Measurements from ENCODE around the gene IL4.
"Not testable (repeated sequence)": the region's sequence is repeated elsewhere in the genome, so short reads cannot be mapped to it uniquely, and the experiment has no call there.

The IL4 gene

GRCh38 chr5:132673939-132674630 is at the start of gene IL4:
IL4 (plus strand) TSS chr5:132673989; CDS start chr5:132674051, 62 bp downstream.
- H3K27ac ChIP-seq (ENCODE audit: low read length) = no peak within 1 kb of the TSS
- no peaks in the 10 kb centered on the region; the same call in 1 of the 2 replicates for H3K4me1 ChIP-seq (ENCODE audit: insufficient read depth, low read length)
- no peaks in the 10 kb centered on the region for H3K27me3 ChIP-seq (ENCODE audit: insufficient read depth, low read length)
- no peaks in the 10 kb centered on the region for H3K9me3 ChIP-seq (ENCODE audit: insufficient read depth, low read depth, low read length)
- H3K4me3 ChIP-seq (ENCODE audit: low read length) = no peak within 1 kb of the TSS
- H3K36me3 ChIP-seq (ENCODE audit: insufficient read depth, low read depth, low read length) = no peaks in the 10 kb centered on the region
- H3K9ac ChIP-seq (ENCODE audit: low read depth, low read length) = no peak within 1 kb of the TSS

- H3K36me3 ChIP-seq (ENCODE audit: insufficient read depth, low read depth, low read length) = peaks cover 15% of the 10 kb centered on the region
- H3K27me3 ChIP-seq (ENCODE audit: insufficient read depth, low read length) = no peaks in the 10 kb centered on the region
- no peak overlapping the region for H3K27ac ChIP-seq (ENCODE audit: low read length)
- no peak overlapping the region for H3K9ac ChIP-seq (ENCODE audit: low read depth, low read length)
- H3K9me3 ChIP-seq (ENCODE audit: insufficient read depth, low read depth, low read length) = no peaks in the 10 kb centered on the region
- no peaks in the 10 kb centered on the region for H3K4me1 ChIP-seq (ENCODE audit: insufficient read depth, low read length)
- H3K4me3 ChIP-seq (ENCODE audit: low read length) = no peak overlapping the region
Observed at GRCh38 chr5:132627470-132627869, 46.3 kb upstream of the IL4 start.

- peaks cover 10% of the 10 kb centered on the region; the same call in 1 of the 2 replicates for H3K36me3 ChIP-seq (ENCODE audit: insufficient read depth, low read depth, low read length)
- H3K4me1 ChIP-seq (ENCODE audit: insufficient read depth, low read length) = no peaks in the 10 kb centered on the region
- H3K4me3 ChIP-seq (ENCODE audit: low read length) = no peak overlapping the region
- no peak overlapping the region for H3K9ac ChIP-seq (ENCODE audit: low read depth, low read length)
- no peak overlapping the region for H3K27ac ChIP-seq (ENCODE audit: low read length)
- H3K9me3 ChIP-seq (ENCODE audit: insufficient read depth, low read depth, low read length) = no peaks in the 10 kb centered on the region
- H3K27me3 ChIP-seq (ENCODE audit: insufficient read depth, low read length) = no peaks in the 10 kb centered on the region
Observed at GRCh38 chr5:132628814-132629213, 45.0 kb upstream of the IL4 start.

- Histone ChIP-seq H3K27ac (ENCODE audit: low read length) (no peak overlapping the region), H3K4me3 (ENCODE audit: low read length) (no peak overlapping the region), H3K9ac (ENCODE audit: low read depth, low read length) (no peak overlapping the region)
Observed at GRCh38 chr5:132629230-132629944, 44.4 kb upstream of the IL4 start.

GRCh38 chr5:132633587-132633986 is 40.2 kb upstream of the IL4 start:
- H3K9ac ChIP-seq (ENCODE audit: low read depth, low read length); H3K27me3 ChIP-seq (ENCODE audit: insufficient read depth, low read length); H3K4me3 ChIP-seq (ENCODE audit: low read length); H3K27ac ChIP-seq (ENCODE audit: low read length); H3K9me3 ChIP-seq (ENCODE audit: insufficient read depth, low read depth, low read length); H3K4me1 ChIP-seq (ENCODE audit: insufficient read depth, low read length): not testable (repeated sequence)
- peaks cover 29% of the 10 kb centered on the region for H3K36me3 ChIP-seq (ENCODE audit: insufficient read depth, low read depth, low read length)

More at GRCh38 chr5:132629230-132629944, 44.4 kb upstream of the IL4 start:
- peaks cover 10% of the 10 kb centered on the region; the same call in 1 of the 2 replicates for H3K36me3 ChIP-seq (ENCODE audit: insufficient read depth, low read depth, low read length)
- H3K9me3 ChIP-seq (ENCODE audit: insufficient read depth, low read depth, low read length) = no peaks in the 10 kb centered on the region
- H3K4me1 ChIP-seq (ENCODE audit: insufficient read depth, low read length) = no peaks in the 10 kb centered on the region
- H3K27me3 ChIP-seq (ENCODE audit: insufficient read depth, low read length) = no peaks in the 10 kb centered on the region

- H3K27me3 ChIP-seq (ENCODE audit: insufficient read depth, low read length) = no peaks in the 10 kb centered on the region
- no peak overlapping the region for H3K27ac ChIP-seq (ENCODE audit: low read length)
- H3K4me3 ChIP-seq (ENCODE audit: low read length) = no peak overlapping the region
- H3K36me3 ChIP-seq (ENCODE audit: insufficient read depth, low read depth, low read length) = peaks cover 47% of the 10 kb centered on the region
- no peak overlapping the region for H3K9ac ChIP-seq (ENCODE audit: low read depth, low read length)
- H3K4me1 ChIP-seq (ENCODE audit: insufficient read depth, low read length) = no peaks in the 10 kb centered on the region
- H3K9me3 ChIP-seq (ENCODE audit: insufficient read depth, low read depth, low read length) = no peaks in the 10 kb centered on the region
Observed at GRCh38 chr5:132635873-132636272, 37.9 kb upstream of the IL4 start.

- H3K4me1 ChIP-seq (ENCODE audit: insufficient read depth, low read length) = no peaks in the 10 kb centered on the region
- no peaks in the 10 kb centered on the region for H3K9me3 ChIP-seq (ENCODE audit: insufficient read depth, low read depth, low read length)
- H3K9ac ChIP-seq (ENCODE audit: low read depth, low read length) = no peak overlapping the region
- no peaks in the 10 kb centered on the region for H3K27me3 ChIP-seq (ENCODE audit: insufficient read depth, low read length)
- H3K4me3 ChIP-seq (ENCODE audit: low read length) = no peak overlapping the region
- peaks cover 51% of the 10 kb centered on the region for H3K36me3 ChIP-seq (ENCODE audit: insufficient read depth, low read depth, low read length)
- H3K27ac ChIP-seq (ENCODE audit: low read length) = no peak overlapping the region
Observed at GRCh38 chr5:132637241-132637640, 36.5 kb upstream of the IL4 start.

GRCh38 chr5:132639706-132640130 is 34.1 kb upstream of the IL4 start:
- no peak overlapping the region for H3K27ac ChIP-seq (ENCODE audit: low read length)
- peaks cover 59% of the 10 kb centered on the region for H3K36me3 ChIP-seq (ENCODE audit: insufficient read depth, low read depth, low read length)
- no peaks in the 10 kb centered on the region for H3K9me3 ChIP-seq (ENCODE audit: insufficient read depth, low read depth, low read length)
- no peaks in the 10 kb centered on the region for H3K27me3 ChIP-seq (ENCODE audit: insufficient read depth, low read length)
- peaks cover 4% of the 10 kb centered on the region; the same call in 1 of the 2 replicates for H3K4me1 ChIP-seq (ENCODE audit: insufficient read depth, low read length)
- no peak overlapping the region for H3K9ac ChIP-seq (ENCODE audit: low read depth, low read length)
- H3K4me3 ChIP-seq (ENCODE audit: low read length) = no peak overlapping the region

- no peaks in the 10 kb centered on the region for H3K9me3 ChIP-seq (ENCODE audit: insufficient read depth, low read depth, low read length)
- H3K9ac ChIP-seq (ENCODE audit: low read depth, low read length) = no peak overlapping the region
- H3K36me3 ChIP-seq (ENCODE audit: insufficient read depth, low read depth, low read length) = peaks cover 55% of the 10 kb centered on the region
- H3K4me3 ChIP-seq (ENCODE audit: low read length) = no peak overlapping the region
- H3K27ac ChIP-seq (ENCODE audit: low read length) = no peak overlapping the region
- peaks cover 4% of the 10 kb centered on the region; the same call in 1 of the 2 replicates for H3K4me1 ChIP-seq (ENCODE audit: insufficient read depth, low read length)
- no peaks in the 10 kb centered on the region for H3K27me3 ChIP-seq (ENCODE audit: insufficient read depth, low read length)
Observed at GRCh38 chr5:132640613-132641012, 33.2 kb upstream of the IL4 start.

GRCh38 chr5:132641241-132641723 is 32.5 kb upstream of the IL4 start:
- Histone ChIP-seq H3K4me3 (ENCODE audit: low read length) (no peak overlapping the region), H3K36me3 (ENCODE audit: insufficient read depth, low read depth, low read length) (peaks cover 55% of the 10 kb centered on the region), H3K27me3 (ENCODE audit: insufficient read depth, low read length) (no peaks in the 10 kb centered on the region), H3K27ac (ENCODE audit: low read length) (no peak overlapping the region), H3K4me1 (ENCODE audit: insufficient read depth, low read length) (peaks cover 4% of the 10 kb centered on the region; the same call in 1 of the 2 replicates), H3K9me3 (ENCODE audit: insufficient read depth, low read depth, low read length) (no peaks in the 10 kb centered on the region), H3K9ac (ENCODE audit: low read depth, low read length) (no peak overlapping the region)

GRCh38 chr5:132641841-132642240 is 31.9 kb upstream of the IL4 start:
- H3K9me3 ChIP-seq (ENCODE audit: insufficient read depth, low read depth, low read length) = no peaks in the 10 kb centered on the region
- H3K4me1 ChIP-seq (ENCODE audit: insufficient read depth, low read length) = peaks cover 4% of the 10 kb centered on the region; the same call in 1 of the 2 replicates
- H3K27ac ChIP-seq (ENCODE audit: low read length) = no peak overlapping the region
- no peaks in the 10 kb centered on the region for H3K27me3 ChIP-seq (ENCODE audit: insufficient read depth, low read length)
- no peak overlapping the region for H3K4me3 ChIP-seq (ENCODE audit: low read length)
- peaks cover 55% of the 10 kb centered on the region for H3K36me3 ChIP-seq (ENCODE audit: insufficient read depth, low read depth, low read length)
- no peak overlapping the region for H3K9ac ChIP-seq (ENCODE audit: low read depth, low read length)

- H3K9me3 ChIP-seq (ENCODE audit: insufficient read depth, low read depth, low read length) = no peaks in the 10 kb centered on the region
- no peak overlapping the region for H3K9ac ChIP-seq (ENCODE audit: low read depth, low read length)
- H3K27me3 ChIP-seq (ENCODE audit: insufficient read depth, low read length) = no peaks in the 10 kb centered on the region
- peaks cover 36% of the 10 kb centered on the region for H3K36me3 ChIP-seq (ENCODE audit: insufficient read depth, low read depth, low read length)
- H3K4me1 ChIP-seq (ENCODE audit: insufficient read depth, low read length) = peaks cover 4% of the 10 kb centered on the region; the same call in 1 of the 2 replicates
- H3K4me3 ChIP-seq (ENCODE audit: low read length) = no peak overlapping the region
- no peak overlapping the region for H3K27ac ChIP-seq (ENCODE audit: low read length)
Observed at GRCh38 chr5:132644177-132644576, 29.6 kb upstream of the IL4 start.
